ENCODE results near the gene GSE1.

The GSE1 gene

GRCh38 chr16:85612801-85613603 is at the start of gene GSE1:
Gene GSE1 (plus strand): TSS chr16:85613322. CDS start chr16:85613392, 70 bp downstream.
- DNase-seq = peak; percentile 86

GRCh38 chr16:85563515-85564276 is 49.4 kb upstream of the GSE1 start:
- DNase-seq = no peak

- no peak for DNase-seq
Measured at GRCh38 chr16:85564277-85565051, 48.7 kb upstream of the GSE1 start.

GRCh38 chr16:85565340-85565739 is 47.8 kb upstream of the GSE1 start:
- no peak for DNase-seq

- peak; percentile 72 for DNase-seq
Measured at GRCh38 chr16:85565801-85566526, 47.2 kb upstream of the GSE1 start.

- DNase-seq = peak; percentile 73
Measured at GRCh38 chr16:85566561-85567100, 46.5 kb upstream of the GSE1 start.

- no peak for DNase-seq
Measured at GRCh38 chr16:85567101-85567866, 45.8 kb upstream of the GSE1 start.

GRCh38 chr16:85567935-85568334 is 45.2 kb upstream of the GSE1 start:
- DNase-seq = no peak

- no peak for DNase-seq
Measured at GRCh38 chr16:85568519-85568918, 44.6 kb upstream of the GSE1 start.

- no peak for DNase-seq
Measured at GRCh38 chr16:85569039-85569614, 44.0 kb upstream of the GSE1 start.

- no peak for DNase-seq
Measured at GRCh38 chr16:85569615-85570212, 43.4 kb upstream of the GSE1 start.

- no peak for DNase-seq
Measured at GRCh38 chr16:85570213-85570734, 42.8 kb upstream of the GSE1 start.

GRCh38 chr16:85570735-85571562 is 42.2 kb upstream of the GSE1 start:
- DNase-seq = no peak

- no peak for DNase-seq
Measured at GRCh38 chr16:85571563-85571812, 41.6 kb upstream of the GSE1 start.

GRCh38 chr16:85571813-85572619 is 41.1 kb upstream of the GSE1 start:
- DNase-seq = no peak

- DNase-seq = no peak
Measured at GRCh38 chr16:85573045-85573695, 40.0 kb upstream of the GSE1 start.

GRCh38 chr16:85573696-85574641 is 39.2 kb upstream of the GSE1 start:
- DNase-seq = peak; percentile 53

Data from retina (tissue), 1 donor.